Measurements from ENCODE around the gene LPAR3.

GRCh38 chr1:84774669-84775534 is 118.1 kb downstream of the LPAR3 start:
- no peak for TF ChIP-seq CTCF (IDR thresholded peaks at IDR 0.05)
- TF ChIP-seq POLR2A (IDR thresholded peaks at IDR 0.05): no peak
- TF ChIP-seq EP300 (IDR thresholded peaks at IDR 0.05): no peak
